Choroid plexus epithelial cell (primary cell): ENCODE data around the gene YLPM1.
A peak's percentile ranks its signal among the peaks of the same experiment; 100 is the strongest.

Source experiments
- DNase-seq: peaks from one replicate; pipeline ENCODE4 v3.0.0-alpha.2; 2010; ENCODE audit warnings: low read depth
- H3K4me3 ChIP-seq: 2 replicates; pipeline ENCODE4 v1.5.1; 2011; ENCODE audit warnings: low read depth, mild to moderate bottlenecking, control low read depth, low read length, moderate library complexity
- TF ChIP-seq, protein P1 (sequence below): conservative IDR thresholded peaks from 2 replicates; pipeline ENCODE4 v1.5.1; 2011; ENCODE audit warnings: low read depth, mild to moderate bottlenecking, control low read depth, inconsistent platforms, low read length, moderate library complexity

YLPM1 gene

DNA sequence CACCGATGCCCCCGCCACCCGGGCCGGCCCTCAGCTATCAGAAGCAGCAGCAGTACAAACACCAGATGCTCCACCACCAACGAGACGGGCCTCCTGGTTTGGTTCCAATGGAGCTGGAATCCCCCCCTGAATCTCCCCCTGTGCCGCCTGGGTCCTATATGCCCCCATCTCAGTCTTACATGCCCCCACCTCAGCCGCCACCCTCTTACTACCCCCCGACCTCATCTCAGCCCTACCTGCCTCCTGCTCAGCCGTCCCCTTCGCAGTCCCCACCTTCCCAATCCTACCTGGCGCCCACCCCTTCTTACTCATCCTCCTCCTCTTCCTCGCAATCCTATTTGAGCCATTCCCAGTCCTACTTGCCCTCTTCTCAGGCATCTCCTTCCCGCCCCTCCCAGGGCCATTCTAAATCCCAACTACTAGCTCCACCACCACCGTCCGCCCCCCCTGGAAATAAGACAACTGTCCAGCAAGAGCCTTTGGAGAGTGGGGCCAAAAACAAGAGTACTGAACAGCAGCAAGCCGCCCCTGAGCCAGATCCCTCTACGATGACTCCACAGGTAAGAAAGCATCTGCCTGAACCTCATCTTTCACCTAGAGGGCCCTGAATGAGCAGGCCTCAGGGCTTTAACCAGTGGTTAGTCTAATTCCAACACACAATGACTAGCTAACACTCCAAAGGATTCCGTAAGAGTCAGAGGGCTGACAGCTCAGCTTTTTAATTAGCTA lies 851 bp downstream of the YLPM1 start:
- TF ChIP-seq, protein P1, sequence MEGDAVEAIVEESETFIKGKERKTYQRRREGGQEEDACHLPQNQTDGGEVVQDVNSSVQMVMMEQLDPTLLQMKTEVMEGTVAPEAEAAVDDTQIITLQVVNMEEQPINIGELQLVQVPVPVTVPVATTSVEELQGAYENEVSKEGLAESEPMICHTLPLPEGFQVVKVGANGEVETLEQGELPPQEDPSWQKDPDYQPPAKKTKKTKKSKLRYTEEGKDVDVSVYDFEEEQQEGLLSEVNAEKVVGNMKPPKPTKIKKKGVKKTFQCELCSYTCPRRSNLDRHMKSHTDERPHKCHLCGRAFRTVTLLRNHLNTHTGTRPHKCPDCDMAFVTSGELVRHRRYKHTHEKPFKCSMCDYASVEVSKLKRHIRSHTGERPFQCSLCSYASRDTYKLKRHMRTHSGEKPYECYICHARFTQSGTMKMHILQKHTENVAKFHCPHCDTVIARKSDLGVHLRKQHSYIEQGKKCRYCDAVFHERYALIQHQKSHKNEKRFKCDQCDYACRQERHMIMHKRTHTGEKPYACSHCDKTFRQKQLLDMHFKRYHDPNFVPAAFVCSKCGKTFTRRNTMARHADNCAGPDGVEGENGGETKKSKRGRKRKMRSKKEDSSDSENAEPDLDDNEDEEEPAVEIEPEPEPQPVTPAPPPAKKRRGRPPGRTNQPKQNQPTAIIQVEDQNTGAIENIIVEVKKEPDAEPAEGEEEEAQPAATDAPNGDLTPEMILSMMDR: no peak
- H3K4me3 ChIP-seq: peak overlapping the region; percentile 83
- DNase-seq: peak; percentile 31

DNA sequence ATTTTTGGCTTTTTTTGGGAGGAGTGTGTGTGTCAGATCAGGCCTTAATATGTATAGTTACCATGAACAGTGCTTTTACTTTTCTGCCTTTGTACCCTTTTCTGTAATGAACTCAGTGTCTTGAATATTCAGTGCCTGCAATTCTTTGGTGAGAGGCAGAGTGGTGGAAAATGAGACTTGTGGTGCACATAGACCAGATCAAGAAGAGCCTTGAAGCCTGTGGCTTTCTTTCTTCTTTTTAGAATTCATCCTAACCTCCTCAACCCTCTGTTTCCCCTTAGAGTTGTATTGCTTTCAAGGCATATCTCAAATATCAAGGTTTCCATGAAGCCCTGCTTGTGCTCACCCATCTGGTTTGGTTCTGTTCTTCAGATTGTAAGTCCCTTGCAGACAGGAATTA lies 2.6 kb downstream of the YLPM1 start:
- TF ChIP-seq, protein P1: no peak
- no peak for DNase-seq
- peak overlapping the region; percentile 83 for H3K4me3 ChIP-seq

DNA sequence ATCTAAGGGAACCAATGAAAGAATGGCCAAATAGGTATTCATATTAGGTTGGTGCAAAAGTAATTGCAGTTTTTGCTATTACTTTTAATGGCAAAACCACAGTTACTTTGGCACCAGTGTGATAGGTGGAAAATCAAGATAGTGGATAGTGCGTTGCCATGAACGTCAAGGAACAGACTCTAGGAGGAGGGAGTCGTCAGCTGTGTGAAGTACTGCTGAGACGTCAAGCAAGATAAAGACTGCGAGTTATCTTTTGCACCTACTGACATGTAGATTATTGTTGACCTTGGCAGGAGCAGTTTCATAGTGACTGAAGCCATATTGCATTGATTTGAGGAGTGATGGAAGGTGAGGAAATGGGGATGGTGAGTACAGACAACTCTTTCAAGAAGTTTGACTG lies 8.3 kb downstream of the YLPM1 start:
- no peak overlapping the region for H3K4me3 ChIP-seq
- TF ChIP-seq, protein P1: no peak
- DNase-seq: no peak

DNA sequence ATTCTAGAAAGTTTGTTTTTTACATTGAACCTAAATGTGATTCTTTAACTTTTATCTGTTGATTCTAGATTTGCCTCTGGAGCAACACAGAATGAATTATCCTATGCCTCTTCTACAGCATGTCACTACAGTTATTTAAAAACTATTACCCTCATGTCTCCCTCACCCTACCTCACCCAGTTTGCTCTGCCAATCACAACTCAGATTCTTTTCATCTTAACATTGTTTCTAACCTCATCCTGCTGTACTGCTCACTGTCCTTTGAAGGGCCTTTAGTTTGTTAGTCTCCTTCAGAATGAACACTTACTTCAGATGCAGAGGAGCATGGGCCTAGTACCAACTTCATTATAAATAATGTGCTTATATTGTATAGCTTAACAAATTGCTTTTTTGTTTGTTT lies 21.5 kb downstream of the YLPM1 start:
- H3K4me3 ChIP-seq: no peak overlapping the region
- no peak for DNase-seq
- TF ChIP-seq, protein P1: no peak

DNA sequence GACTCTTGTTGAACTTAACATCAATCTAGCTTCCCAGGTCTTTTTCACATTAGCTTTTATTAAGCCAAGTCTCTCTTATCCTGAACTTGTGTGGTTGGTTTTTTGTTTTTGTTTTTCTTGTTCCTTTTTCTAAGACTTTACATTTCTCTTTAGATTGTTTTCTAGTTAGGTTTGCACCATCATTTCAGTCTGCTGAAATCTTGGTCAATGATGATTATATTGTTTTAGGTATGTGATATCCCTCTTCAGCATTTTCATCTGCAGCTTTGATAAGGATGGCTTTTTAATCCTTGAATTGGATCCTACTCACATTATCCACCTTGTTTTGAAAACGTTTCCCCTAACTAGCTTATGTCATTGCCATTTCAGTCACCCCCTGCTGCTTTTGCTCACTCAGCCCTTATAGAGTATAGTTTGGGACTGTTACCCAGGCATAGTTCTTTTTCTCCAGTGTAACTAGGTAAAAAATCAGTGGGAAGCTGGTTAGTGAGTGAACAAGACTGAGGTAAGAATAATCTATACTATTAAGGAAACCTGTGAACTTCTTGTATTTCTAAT lies 22.0 kb downstream of the YLPM1 start:
- H3K4me3 ChIP-seq: no peak overlapping the region
- TF ChIP-seq, protein P1: no peak
- DNase-seq: no peak

DNA sequence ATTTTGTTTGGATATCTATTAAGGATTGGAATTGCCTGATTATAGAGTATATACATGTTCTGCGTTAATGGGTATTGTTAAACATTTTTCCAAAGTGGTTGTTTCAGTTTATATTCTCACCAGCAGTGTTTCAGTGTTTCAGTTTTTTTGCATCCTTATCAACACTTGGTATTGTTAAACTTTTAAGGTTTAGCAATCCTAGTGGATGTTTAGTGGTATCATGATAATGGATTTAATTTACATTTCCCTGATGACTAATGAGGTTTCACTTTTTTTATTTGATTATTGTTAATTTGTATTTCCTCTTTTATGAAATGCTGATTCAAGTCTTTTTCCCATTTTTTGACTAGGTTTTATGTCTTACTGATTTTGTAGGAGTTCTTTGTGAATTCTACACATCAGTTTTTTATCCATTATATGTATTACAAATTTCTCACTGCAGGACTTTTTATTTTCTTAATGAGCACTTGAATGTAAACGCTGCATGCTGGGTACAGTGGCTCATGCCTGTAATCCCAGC lies 23.7 kb downstream of the YLPM1 start:
- H3K4me3 ChIP-seq: no peak overlapping the region
- no peak for DNase-seq

More for the DNA sequence above, 23.7 kb downstream of the YLPM1 start:
- TF ChIP-seq, protein P1: no peak
